Transverse colon (tissue), 3 donors: ENCODE results near the gene CHIC2.

ENCODE experiments used
- CTCF ChIP-seq, 5 experiments: fragments of 200-600 bp in 3 of 5; fragments of 450-650 bp in 2 of 5; sonication (generic) in 3 of 5; IDR thresholded peaks; 1 replicate in 2 of 5; 2 replicates in 3 of 5; pipeline ENCODE4 v1.5.1; 2016 to 2017; ENCODE audit warnings: antibody characterized with exemption in 5 of 5, inconsistent platforms in 3 of 5, mild to moderate bottlenecking in 2 of 5, moderate library complexity in 1 of 5
- POLR2A ChIP-seq: fragments of 450-650 bp; IDR thresholded peaks from one replicate; pipeline ENCODE4 v1.6.1; 2016; ENCODE audit warnings: antibody characterized with exemption, mild to moderate bottlenecking, moderate library complexity

GRCh38 chr4:54099748-54100574, 35.6 kb upstream of the CHIC2 start, which contains the start of gene GSX2:
- TF ChIP-seq CTCF (IDR thresholded peaks at IDR 0.05) (no peak), POLR2A (no peak)
